Measurements from ENCODE around the gene ABCA6.
A peak's percentile ranks its signal among the peaks of the same experiment; 100 is the strongest.

Gene ABCA6

GRCh38 chr17:69061721-69062556 is 79.8 kb downstream of the ABCA6 start:
- no peak for DNase-seq (ENCODE audit: extremely low read depth, low read depth)
- TF ChIP-seq CTCF (IDR thresholded peaks at IDR 0.05; ENCODE audit: low read depth, low read length): no peak

GRCh38 chr17:69060822-69061221 is 80.9 kb downstream of the ABCA6 start, which contains the start of gene ABCA9:
Gene ABCA9, minus strand, starts transcription at chr17:69060927. Its CDS starts 9,801 bp downstream, at chr17:69051126.
- peak; percentile 73 for DNase-seq (ENCODE audit: extremely low read depth, low read depth)
- no peak for TF ChIP-seq CTCF (IDR thresholded peaks at IDR 0.05; ENCODE audit: low read depth, low read length)

- no peak for TF ChIP-seq CTCF (IDR thresholded peaks at IDR 0.05; ENCODE audit: low read depth, low read length)
- DNase-seq (ENCODE audit: extremely low read depth, low read depth): no peak
Observed at GRCh38 chr17:69059458-69060175, 82.1 kb downstream of the ABCA6 start.

GRCh38 chr17:69058165-69058564 is 83.5 kb downstream of the ABCA6 start:
- DNase-seq (ENCODE audit: extremely low read depth, low read depth): no peak
- no peak for TF ChIP-seq CTCF (IDR thresholded peaks at IDR 0.05; ENCODE audit: low read depth, low read length)

- no peak for TF ChIP-seq CTCF (IDR thresholded peaks at IDR 0.05; ENCODE audit: low read depth, low read length)
- no peak for DNase-seq (ENCODE audit: extremely low read depth, low read depth)
Observed at GRCh38 chr17:69057280-69057679, 84.4 kb downstream of the ABCA6 start.

- no peak for TF ChIP-seq CTCF (IDR thresholded peaks at IDR 0.05; ENCODE audit: low read depth, low read length)
- DNase-seq (ENCODE audit: extremely low read depth, low read depth): no peak
Observed at GRCh38 chr17:69056179-69056823, 85.4 kb downstream of the ABCA6 start.
